H9 (cell line): ENCODE data around the gene SREK1IP1. TPM values are rescaled to one million over a fixed set of nuclear protein-coding genes. Genes with fewer than 3 reads are reported as not detected.
A peak's percentile ranks its signal among the peaks of the same experiment; 100 is the strongest.

Experiments
- DNase-seq: peaks from one replicate; pipeline ENCODE4 v3.0.0-alpha.2; 2017
- H2AFZ ChIP-seq: one replicate; pipeline ENCODE4 v1.6.1; 2013; ENCODE audit warnings: mild to moderate bottlenecking, low read length, control low read depth, moderate library complexity
- H2AK5ac ChIP-seq: 2 replicates; pipeline ENCODE4 v1.6.1; 2013; ENCODE audit warnings: low read length, control low read depth, mixed read lengths; ENCODE audit not compliant: insufficient read length
- H2BK120ac ChIP-seq: one replicate; pipeline ENCODE4 v1.6.1; 2013; ENCODE audit warnings: low read depth, mild to moderate bottlenecking, low read length, control low read depth, inconsistent platforms; ENCODE audit not compliant: poor library complexity, severe bottlenecking
- H2BK12ac ChIP-seq: 2 replicates; pipeline ENCODE4 v1.6.1; 2013; ENCODE audit warnings: low read length, control low read depth, mixed read lengths, low read depth; ENCODE audit not compliant: insufficient read length
- H2BK15ac ChIP-seq: 2 replicates; pipeline ENCODE4 v1.6.1; 2013; ENCODE audit warnings: low read depth, low read length, control low read depth
- H2BK20ac ChIP-seq: one replicate; pipeline ENCODE4 v1.6.1; 2013; ENCODE audit warnings: low read depth, mild to moderate bottlenecking, low read length, control low read depth, inconsistent platforms; ENCODE audit not compliant: poor library complexity, severe bottlenecking
- H2BK5ac ChIP-seq: 2 replicates; pipeline ENCODE4 v1.6.1; 2013; ENCODE audit warnings: low read length, control low read depth, mixed read lengths; ENCODE audit not compliant: insufficient read length
- H3K14ac ChIP-seq: 2 replicates; pipeline ENCODE4 v1.6.1; 2013; ENCODE audit warnings: low read length, control low read depth; ENCODE audit not compliant: insufficient read depth
- H3K18ac ChIP-seq: 2 replicates; pipeline ENCODE4 v1.6.1; 2013; ENCODE audit warnings: low read depth, mild to moderate bottlenecking, mixed read lengths, low read length, control low read depth; ENCODE audit not compliant: insufficient read length
- H3K23ac ChIP-seq: 2 replicates; pipeline ENCODE4 v1.6.1; 2013; ENCODE audit warnings: low read length, control low read depth, mixed read lengths, low read depth; ENCODE audit not compliant: insufficient read length
- H3K23me2 ChIP-seq: 2 replicates; pipeline ENCODE4 v1.6.1; 2013; ENCODE audit warnings: low read depth, mild to moderate bottlenecking, mixed read lengths, low read length, control low read depth; ENCODE audit not compliant: insufficient read length, poor library complexity, severe bottlenecking
- H3K27ac ChIP-seq: 2 replicates; pipeline ENCODE4 v1.5.1; 2013; ENCODE audit warnings: low read length, control low read depth, mixed read lengths, low read depth; ENCODE audit not compliant: insufficient read length
- H3K27me3 ChIP-seq: 2 replicates; pipeline ENCODE4 v1.6.1; 2013; ENCODE audit warnings: low read length, control low read depth, inconsistent platforms; ENCODE audit not compliant: insufficient read depth
- H3K4ac ChIP-seq: 2 replicates; pipeline ENCODE4 v1.6.1; 2013; ENCODE audit warnings: low read depth, mild to moderate bottlenecking, control low read depth, inconsistent platforms, low read length, moderate library complexity
- H3K4me1 ChIP-seq: 2 replicates; pipeline ENCODE4 v1.6.1; 2013; ENCODE audit warnings: low read length, control low read depth, inconsistent platforms; ENCODE audit not compliant: insufficient read depth
- H3K4me2 ChIP-seq: 2 replicates; pipeline ENCODE4 v1.6.1; 2013; ENCODE audit warnings: low read length, control low read depth, mixed read lengths; ENCODE audit not compliant: insufficient read length, insufficient read depth
- H3K56ac ChIP-seq: 2 replicates; pipeline ENCODE4 v1.6.1; 2013; ENCODE audit warnings: low read depth, mild to moderate bottlenecking, mixed read lengths, low read length, control low read depth; ENCODE audit not compliant: insufficient read length
- H3K79me1 ChIP-seq: 2 replicates; pipeline ENCODE4 v1.6.1; 2013; ENCODE audit warnings: low read depth, mild to moderate bottlenecking, moderate library complexity, low read length, control low read depth, inconsistent platforms; ENCODE audit not compliant: insufficient read depth, poor library complexity, severe bottlenecking
- H3K79me2 ChIP-seq: 2 replicates; pipeline ENCODE4 v1.6.1; 2013; ENCODE audit warnings: low read length, control low read depth, inconsistent platforms; ENCODE audit not compliant: insufficient read depth
- H3K9ac ChIP-seq: 2 replicates; pipeline ENCODE4 v1.6.1; 2013; ENCODE audit warnings: low read length, control low read depth, mixed read lengths; ENCODE audit not compliant: insufficient read length; ENCODE audit errors: extremely low read depth
- H3K9me3 ChIP-seq: one replicate; pipeline ENCODE4 v1.6.1; 2013; ENCODE audit warnings: low read depth, low read length, inconsistent platforms; ENCODE audit not compliant: control insufficient read depth
- H3T11ph ChIP-seq: one replicate; pipeline ENCODE4 v1.6.1; 2013; ENCODE audit warnings: mild to moderate bottlenecking, low read length, control low read depth, inconsistent platforms
- H4K20me1 ChIP-seq: one replicate; pipeline ENCODE4 v1.6.1; 2013; ENCODE audit not compliant: control insufficient read depth, insufficient read length, insufficient read depth
- H4K5ac ChIP-seq: 2 replicates; pipeline ENCODE4 v1.6.1; 2013; ENCODE audit warnings: low read depth, mild to moderate bottlenecking, mixed read lengths, low read length, control low read depth; ENCODE audit not compliant: insufficient read length
- H4K8ac ChIP-seq: replicated peaks from 2 replicates; pipeline ENCODE4 v1.6.1; 2013; ENCODE audit warnings: low read length, control low read depth, mixed read lengths, low read depth; ENCODE audit not compliant: insufficient read length
- H4K91ac ChIP-seq: 2 replicates; pipeline ENCODE4 v1.6.1; 2013; ENCODE audit warnings: low read depth, mild to moderate bottlenecking, moderate library complexity, mixed read lengths, low read length, control low read depth; ENCODE audit not compliant: insufficient read length
- H3K27ac Mint-ChIP-seq, 3 experiments: 2 replicates in 2 of 3; 3 replicates in 1 of 3; pipeline ENCODE4 v1.8.0; 2020 to 2021; ENCODE audit warnings: mixed read lengths in 3 of 3, mild to moderate bottlenecking in 1 of 3, moderate library complexity in 1 of 3
- H3K27me3 Mint-ChIP-seq: 2 replicates; pipeline ENCODE4 v1.8.0; 2021; ENCODE audit warnings: low read depth, mild to moderate bottlenecking, moderate library complexity, mixed read lengths
- H3K36me3 Mint-ChIP-seq, 3 experiments: 2 replicates in 2 of 3; 3 replicates in 1 of 3; pipeline ENCODE4 v1.8.0; 2020 to 2021; ENCODE audit warnings: low read depth in 3 of 3, mixed read lengths in 3 of 3; ENCODE audit not compliant: insufficient read depth in 1 of 3
- H3K4me1 Mint-ChIP-seq, 2 experiments: 2 replicates each; pipeline ENCODE4 v1.8.0; 2020; ENCODE audit warnings: mixed read lengths in 2 of 2
- H3K4me3 Mint-ChIP-seq, 2 experiments: 2 replicates in 1 of 2; 3 replicates in 1 of 2; pipeline ENCODE4 v1.8.0; 2020 to 2021; ENCODE audit warnings: mild to moderate bottlenecking in 2 of 2, mixed read lengths in 2 of 2, moderate library complexity in 1 of 2
- H3K9me3 Mint-ChIP-seq, 2 experiments: 2 replicates in 1 of 2; 3 replicates in 1 of 2; pipeline ENCODE4 v1.8.0; 2020; ENCODE audit warnings: mild to moderate bottlenecking in 2 of 2, mixed read lengths in 2 of 2, moderate library complexity in 1 of 2
- WGBS: extraction: QIAGEN DNeasy Blood & Tissue Kit; methylation state at CpG from one replicate; pipeline ENCODE4 v1.1.7; 2013; ENCODE audit warnings: missing lambda C conversion rate, low lambda C conversion rate, mixed read lengths; ENCODE audit not compliant: insufficient read length; ENCODE audit errors: extremely low coverage; 5-methylcytosine and 5-hydroxymethylcytosine counted together
- total RNA-seq: library from RNA; stranded (reverse); gene quantifications from 2 replicates; pipeline ENCODE4 v1.2.1, GENCODE V29; 2021
- TF ChIP-seq, protein P1 (sequence below): fragments of 200-600 bp; sonication (generic); conservative IDR thresholded peaks from 3 replicates; pipeline ENCODE4 v1.8.0; 2021; ENCODE audit warnings: antibody characterized with exemption, mild to moderate bottlenecking

SREK1IP1 gene
- total RNA-seq, 1 experiment from 2014 or later, result 28.6 TPM

- Histone ChIP-seq H4K20me1 (no peaks in the 10 kb centered on the region), H3K9ac (no peak overlapping the region), H3K56ac (no peak overlapping the region), H3K27ac (no peak overlapping the region), H2BK15ac (no peak overlapping the region), H2BK5ac (no peak overlapping the region), H2AFZ (no peak overlapping the region), H3K23ac (no peak overlapping the region), H3K27me3 (no peaks in the 10 kb centered on the region; the same call in 1 of the 2 replicates), H4K91ac (no peak overlapping the region), H3K9me3 (no peaks in the 10 kb centered on the region), H3K4ac (no peak overlapping the region), H3T11ph (no peak overlapping the region), H2BK20ac (no peak overlapping the region), H2BK12ac (no peak overlapping the region), H4K5ac (no peak overlapping the region), H3K4me1 (no peaks in the 10 kb centered on the region; the same call in 1 of the 2 replicates), H2AK5ac (no peak overlapping the region), H4K8ac (no peak overlapping the region), H3K79me1 (no peaks in the 10 kb centered on the region), H3K79me2 (no peaks in the 10 kb centered on the region), H3K4me2 (no peak overlapping the region), H3K18ac (no peak overlapping the region), H3K14ac (no peak overlapping the region), H3K23me2 (peaks cover 13% of the 10 kb centered on the region), H2BK120ac (no peak overlapping the region)
- Mint-ChIP-seq H3K36me3 (peaks cover 0 to 6% (median 5%) of the 10 kb centered on the region in 3 experiments; a peak in 3 of 7 replicates), H3K27me3 (peaks cover 31% of the 10 kb centered on the region), H3K4me1 (peaks cover 39 to 41% of the 10 kb centered on the region in 2 experiments), H3K9me3 (peaks cover 0 to 3% of the 10 kb centered on the region in 2 experiments; a peak in 2 of 5 replicates), H3K27ac (no peak overlapping the region), H3K4me3 (peak overlapping the region in 1 of 2 experiments; percentile 16; a peak in 1 of 5 replicates)
- no peak for DNase-seq
- WGBS, result no CpG with 5 or more reads among the region's 3 CpGs
- TF ChIP-seq, protein P1, sequence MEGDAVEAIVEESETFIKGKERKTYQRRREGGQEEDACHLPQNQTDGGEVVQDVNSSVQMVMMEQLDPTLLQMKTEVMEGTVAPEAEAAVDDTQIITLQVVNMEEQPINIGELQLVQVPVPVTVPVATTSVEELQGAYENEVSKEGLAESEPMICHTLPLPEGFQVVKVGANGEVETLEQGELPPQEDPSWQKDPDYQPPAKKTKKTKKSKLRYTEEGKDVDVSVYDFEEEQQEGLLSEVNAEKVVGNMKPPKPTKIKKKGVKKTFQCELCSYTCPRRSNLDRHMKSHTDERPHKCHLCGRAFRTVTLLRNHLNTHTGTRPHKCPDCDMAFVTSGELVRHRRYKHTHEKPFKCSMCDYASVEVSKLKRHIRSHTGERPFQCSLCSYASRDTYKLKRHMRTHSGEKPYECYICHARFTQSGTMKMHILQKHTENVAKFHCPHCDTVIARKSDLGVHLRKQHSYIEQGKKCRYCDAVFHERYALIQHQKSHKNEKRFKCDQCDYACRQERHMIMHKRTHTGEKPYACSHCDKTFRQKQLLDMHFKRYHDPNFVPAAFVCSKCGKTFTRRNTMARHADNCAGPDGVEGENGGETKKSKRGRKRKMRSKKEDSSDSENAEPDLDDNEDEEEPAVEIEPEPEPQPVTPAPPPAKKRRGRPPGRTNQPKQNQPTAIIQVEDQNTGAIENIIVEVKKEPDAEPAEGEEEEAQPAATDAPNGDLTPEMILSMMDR, result no peak
These were observed 79.5 kb downstream of the SREK1IP1 start for GRCh38 chr5:64688965-64689364.
